Kidney (tissue), 14 donors: ENCODE results near the gene E2F4. TPM values are rescaled to one million over a fixed set of nuclear protein-coding genes. Genes with fewer than 3 reads are reported as not detected.

Source experiments
- DNase-seq, 5 donors: peaks; one replicate each; pipeline ENCODE4 v3.0.0-alpha.2; 2013 to 2020
- FAIRE-seq: peaks from 2 replicates; lab custom pipeline; 2012; peaks lifted over from hg19 to GRCh38; lab: Jason Lieb, UNC
- H3K27ac ChIP-seq, 2 donors: one replicate each; pipeline ENCODE4 v1.7.0; 2013; ENCODE audit warnings: low read depth in 2 of 2, low read length in 2 of 2, inconsistent platforms in 1 of 2
- H3K27me3 ChIP-seq: one replicate; pipeline ENCODE4 v1.7.1; 2013; ENCODE audit warnings: low read length, inconsistent platforms; ENCODE audit not compliant: control insufficient read depth, insufficient read depth
- H3K36me3 ChIP-seq, 3 donors: one replicate each; pipeline versions ENCODE4 v1.7.0 to v1.7.1; 2013; ENCODE audit warnings: low read length in 3 of 3, control low read depth in 1 of 3, inconsistent platforms in 1 of 3; ENCODE audit not compliant: insufficient read depth in 3 of 3, control insufficient read depth in 2 of 3
- H3K4me1 ChIP-seq, 3 donors: one replicate each; pipeline versions ENCODE4 v1.7.0 to v1.7.1; 2013; ENCODE audit warnings: low read length in 3 of 3, inconsistent platforms in 1 of 3, low read depth in 1 of 3; ENCODE audit not compliant: control insufficient read depth in 2 of 3, insufficient read depth in 2 of 3
- H3K4me3 ChIP-seq, 3 donors: one replicate each; pipeline versions ENCODE4 v1.7.0 to v1.8.1; 2013; ENCODE audit warnings: low read length in 3 of 3, control low read depth in 1 of 3, inconsistent platforms in 1 of 3
- H3K9ac ChIP-seq, 3 donors: one replicate each; pipeline versions ENCODE4 v1.7.0 to v1.7.1; 2013; ENCODE audit warnings: low read length in 3 of 3, control low read depth in 1 of 3, inconsistent platforms in 1 of 3
- H3K9me3 ChIP-seq, 3 donors: one replicate each; pipeline versions ENCODE4 v1.7.0 to v1.7.1; 2013; ENCODE audit warnings: low read length in 3 of 3, control low read depth in 1 of 3, inconsistent platforms in 1 of 3; ENCODE audit not compliant: control insufficient read depth in 2 of 3, insufficient read depth in 1 of 3
- CTCF ChIP-seq: IDR thresholded peaks from 3 replicates; pipeline ENCODE4 v1.5.1; 2012; ENCODE audit warnings: mild to moderate bottlenecking, moderate library complexity, borderline replicate concordance; ENCODE audit not compliant: insufficient read depth; ENCODE audit errors: extremely low read depth
- intact Hi-C: fragments of 100-400 bp; cut with DNase I; formaldehyde crosslinking; loops from one replicate; pipeline ENCODE4 v1.11.1; 2022
- polyA plus RNA-seq: library from polyadenylated mRNA; stranded (reverse); fragments of 350-450 nt; fragmentation: Illumina TruSeq; extraction: RNeasy Lipid Tissue Mini Kit (QIAGEN cat#74804); gene quantifications from one replicate; pipeline ENCODE4 v1.2.3, GENCODE V29; 2014; ENCODE audit warnings: low read depth, low replicate concordance; ENCODE audit not compliant: insufficient read depth
- total RNA-seq: library from RNA; stranded (reverse); fragmentation: NEBNext Ultra II Directional; extraction: Animal tissue kit (Norgen Biotek cat#: 25700); gene quantifications from one replicate; pipeline ENCODE4 v1.2.1, GENCODE V29; 2021
- donor health status: control.
- donor health status: control.
- donor health status: control.
- donor health status: control.
- donor health status: control.
- donor health status: DM: yes; HTN: yes; CAD: no.
- donor health status: Normal renal cell carcinoma (clear cell type).

E2F4 gene
- total and polyA plus RNA-seq, 2 donors from 2014 or later = 39.1 to 54.4 TPM

DNA sequence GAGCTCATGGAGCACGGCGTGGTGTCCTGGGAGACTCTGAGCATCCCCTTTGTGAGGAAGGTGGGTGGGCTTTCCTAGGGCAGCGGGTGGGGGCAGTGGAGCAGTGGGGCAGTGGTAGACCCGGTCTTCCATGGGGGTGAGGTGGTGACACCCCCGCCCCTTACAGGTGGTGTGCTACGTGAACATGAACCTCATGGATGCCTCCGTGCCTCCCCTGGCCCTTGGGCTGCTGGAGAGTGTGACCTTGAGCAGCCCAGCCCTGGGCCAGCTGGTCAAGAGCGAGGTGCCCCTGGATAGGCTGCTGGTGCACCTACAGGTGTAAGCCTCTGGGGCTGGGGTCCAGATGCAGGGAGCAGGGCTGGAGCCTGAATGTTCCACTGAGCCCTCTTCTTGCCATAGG lies 8.5 kb downstream of the E2F4 start:
- DNase-seq = peak in 2 of 5 donors; percentile 47 to 52
- no peak for FAIRE-seq
- Histone ChIP-seq H3K27ac (no peak overlapping the region), H3K4me1 (peaks cover 0 to 26% (median 20%) of the 10 kb centered on the region in 3 donors), H3K36me3 (peaks cover 2 to 30% (median 21%) of the 10 kb centered on the region in 3 donors), H3K9ac (no peak overlapping the region), H3K27me3 (no peaks in the 10 kb centered on the region), H3K9me3 (no peaks in the 10 kb centered on the region), H3K4me3 (no peak overlapping the region)
- TF ChIP-seq CTCF = no peak
- intact Hi-C loops = no loop called here

GRCh38 chr16:67201411-67202345 lies 9.7 kb downstream of the E2F4 start:
- peaks cover under 1 to 19% (median 11%) of the 10 kb centered on the region in 3 donors for H3K36me3 ChIP-seq
- TF ChIP-seq CTCF = no peak
- FAIRE-seq = no peak

GRCh38 chr16:67202426-67202825 lies 10.5 kb downstream of the E2F4 start:
- no peak for TF ChIP-seq CTCF
- H3K36me3 ChIP-seq = peaks cover 0 to 11% (median 7%) of the 10 kb centered on the region in 3 donors
- no peak for FAIRE-seq

More at GRCh38 chr16:67201411-67202345, 9.7 kb downstream of the E2F4 start:
- DNase-seq = peak in 1 of 5 donors; percentile 68
- Histone ChIP-seq H3K4me3 (no peak overlapping the region), H3K9ac (no peak overlapping the region), H3K27ac (no peak overlapping the region), H3K4me1 (peaks cover 0 to 19% (median 18%) of the 10 kb centered on the region in 3 donors), H3K9me3 (no peaks in the 10 kb centered on the region), H3K27me3 (no peaks in the 10 kb centered on the region)
- intact Hi-C loops = no loop called here

More at GRCh38 chr16:67202426-67202825, 10.5 kb downstream of the E2F4 start:
- Histone ChIP-seq H3K27ac (no peak overlapping the region), H3K9ac (no peak overlapping the region), H3K9me3 (no peaks in the 10 kb centered on the region), H3K4me3 (no peak overlapping the region), H3K27me3 (no peaks in the 10 kb centered on the region), H3K4me1 (peaks cover 0 to 11% (median 11%) of the 10 kb centered on the region in 3 donors)
- intact Hi-C loops = no loop called here
- DNase-seq = peak in 1 of 5 donors; percentile 64
